PC-3 (cell line): ENCODE measurements around the gene PEX11G. TPM values are rescaled to one million over a fixed set of nuclear protein-coding genes. Genes with fewer than 3 reads are reported as not detected.

Experiments
- ATAC-seq: fragments of 200-7000 bp; cut with Tn5 transposase; 2 replicates; pipeline ENCODE4 v1.9.1; 2020; ENCODE audit warnings: mild to moderate bottlenecking, moderate library complexity
- BruUV-seq: library from RNA; stranded (reverse); fragments of 400-500 nt; replicated peaks from 2 replicates; lab custom pipeline; 2021; lab: Mats Ljungman, UMichigan
- CTCF ChIA-PET: fragments of 300-600 bp; sonication (Branson Sonifier 250); formaldehyde crosslinking; loops from one replicate; lab custom pipeline; 2022; ENCODE audit warnings: antibody characterized with exemption; lab: Charles Lee
- POLR2A ChIA-PET: fragments of 300-600 bp; sonication (Branson Sonifier 250); formaldehyde crosslinking; loops from one replicate; lab custom pipeline; 2022; ENCODE audit warnings: antibody characterized with exemption; ENCODE audit not compliant: unreplicated experiment; lab: Charles Lee
- DNase-seq: peaks from one replicate; pipeline ENCODE4 v3.0.0-alpha.2; 2015
- H2AFZ ChIP-seq: fragments of 300-600 bp; sonication (generic); 2 replicates; pipeline ENCODE4 v1.6.0; 2016; ENCODE audit warnings: antibody characterized with exemption, low read length
- H3F3A ChIP-seq: fragments of 300-600 bp; sonication (generic); one replicate; pipeline ENCODE4 v1.6.0; 2017; ENCODE audit warnings: antibody characterized with exemption, low read length, control low read depth, mild to moderate bottlenecking; ENCODE audit not compliant: unreplicated experiment
- H3K27ac ChIP-seq: fragments of 300-600 bp; sonication (generic); 2 replicates; pipeline ENCODE4 v1.5.1; 2016; ENCODE audit warnings: mild to moderate bottlenecking, low read length
- H3K27me3 ChIP-seq: fragments of 300-600 bp; sonication (generic); 2 replicates; pipeline ENCODE4 v1.6.1; 2016; ENCODE audit warnings: low read length, mixed read lengths
- H3K36me3 ChIP-seq: fragments of 300-600 bp; sonication (generic); 2 replicates; pipeline ENCODE4 v1.6.1; 2016; ENCODE audit warnings: low read depth, mixed run types, low read length, mixed read lengths
- H3K4me1 ChIP-seq: fragments of 300-600 bp; sonication (generic); 2 replicates; pipeline ENCODE4 v1.5.1; 2016; ENCODE audit warnings: low read length; ENCODE audit not compliant: insufficient read depth
- H3K4me2 ChIP-seq: fragments of 300-600 bp; sonication (generic); 2 replicates; pipeline ENCODE4 v1.6.0; 2016; ENCODE audit warnings: low read length
- H3K4me3 ChIP-seq: fragments of 300-600 bp; sonication (generic); 2 replicates; pipeline ENCODE4 v1.5.1; 2016; ENCODE audit warnings: mild to moderate bottlenecking, low read length, mixed read lengths
- H3K79me2 ChIP-seq: fragments of 300-600 bp; sonication (generic); 2 replicates; pipeline ENCODE4 v1.6.1; 2017; ENCODE audit warnings: low read length, mixed read lengths
- H3K9ac ChIP-seq: fragments of 300-600 bp; sonication (generic); 2 replicates; pipeline ENCODE4 v1.6.0; 2016; ENCODE audit warnings: mild to moderate bottlenecking, low read length
- H3K9me2 ChIP-seq: fragments of 300-600 bp; sonication (generic); replicated peaks from 2 replicates; pipeline ENCODE4 v1.6.1; 2016; ENCODE audit warnings: mixed run types, low read length, mixed read lengths
- H3K9me3 ChIP-seq: fragments of 300-600 bp; sonication (generic); 2 replicates; pipeline ENCODE4 v1.6.1; 2016; ENCODE audit warnings: low read length, mixed read lengths
- H4K20me1 ChIP-seq: fragments of 300-600 bp; sonication (generic); 2 replicates; pipeline ENCODE4 v1.6.1; 2016; ENCODE audit warnings: low read length, mixed read lengths
- CTCF ChIP-seq: fragments of 300-600 bp; sonication (generic); conservative IDR thresholded peaks from 2 replicates; pipeline ENCODE4 v1.5.1; 2017; ENCODE audit warnings: antibody characterized with exemption, low read depth, mild to moderate bottlenecking, low read length
- EZH2 ChIP-seq: fragments of 300-600 bp; sonication (generic); IDR thresholded peaks from one replicate; pipeline ENCODE4 v1.6.1; 2017; ENCODE audit warnings: antibody characterized with exemption, mild to moderate bottlenecking, low read length; ENCODE audit not compliant: unreplicated experiment
- EZH2phosphoT487 ChIP-seq: fragments of 300-600 bp; sonication (generic); IDR thresholded peaks from 2 replicates; pipeline ENCODE4 v1.6.1; 2018; ENCODE audit warnings: mild to moderate bottlenecking, antibody characterized with exemption, low read length, borderline replicate concordance
- intact Hi-C: fragments of 100-400 bp; cut with micrococcal nuclease; formaldehyde crosslinking; loops from 2 replicates; pipeline ENCODE4 v1.9.0; 2023
- total RNA-seq: library from RNA; depleted of rRNA; stranded (reverse); fragments of >200 nt; gene quantifications from 2 replicates; pipeline ENCODE4 v1.2.3, GENCODE V29; 2014

PEX11G gene
- total RNA-seq, 1 experiment from 2014 or later, result 6.6 TPM

- POLR2A ChIA-PET, result no interaction called here
These were observed 59.1 kb downstream of the PEX11G start for GRCh38 chr19:7429638-7430282.

DNA sequence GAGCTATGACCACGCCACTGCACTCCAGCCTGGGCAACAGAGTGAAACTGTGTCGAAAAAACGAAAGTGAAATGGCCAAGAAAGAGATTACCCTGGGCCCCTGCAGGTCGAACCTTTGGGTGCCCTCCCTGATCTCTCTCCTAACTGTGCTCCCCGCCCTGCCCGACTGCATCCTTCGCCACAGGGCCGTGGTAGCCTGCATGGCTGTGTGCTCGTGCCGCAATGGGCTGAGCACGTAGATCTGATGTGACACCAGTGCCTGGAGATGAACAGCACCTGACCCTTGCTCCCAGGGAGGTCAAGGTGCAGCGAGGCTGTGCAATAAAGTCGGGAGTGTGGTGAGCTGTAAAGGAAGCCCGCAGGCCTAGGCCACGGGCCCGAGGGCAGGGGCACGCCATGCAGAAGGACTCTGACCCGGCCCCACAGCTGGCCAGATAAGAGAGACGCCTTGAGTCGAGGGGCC is 60.2 kb downstream of the PEX11G start:
- no peak overlapping the region for H3K9ac ChIP-seq
- H3K9me2 ChIP-seq, result no peaks in the 10 kb centered on the region
- peaks cover 6% of the 10 kb centered on the region for H3K4me1 ChIP-seq
- H3K9me3 ChIP-seq, result no peaks in the 10 kb centered on the region
- no peaks in the 10 kb centered on the region; the same call in 1 of the 2 replicates for H3K36me3 ChIP-seq
- no peak overlapping the region for H3K4me3 ChIP-seq
- DNase-seq (no peak), ATAC-seq (no peak)
- H3K79me2 ChIP-seq, result peaks cover 19% of the 10 kb centered on the region
- no peaks in the 10 kb centered on the region for H3K27me3 ChIP-seq
- BruUV-seq, result no TSS peak
- no peaks in the 10 kb centered on the region for H3F3A ChIP-seq
- no peak overlapping the region for H3K27ac ChIP-seq
- TF ChIP-seq EZH2phosphoT487, result no peak
- TF ChIP-seq CTCF, result no peak
- TF ChIP-seq EZH2, result no peak
- H4K20me1 ChIP-seq, result no peaks in the 10 kb centered on the region
- intact Hi-C loops, result no loop called here
- POLR2A ChIA-PET, result no interaction called here
- CTCF ChIA-PET, result no interaction called here
- H2AFZ ChIP-seq, result no peak overlapping the region
- no peak overlapping the region for H3K4me2 ChIP-seq

More at GRCh38 chr19:7429638-7430282, 59.1 kb downstream of the PEX11G start:
- Histone ChIP-seq H4K20me1 (no peaks in the 10 kb centered on the region), H3K4me1 (peaks cover 5% of the 10 kb centered on the region), H3K9ac (no peak overlapping the region), H3K79me2 (peaks cover 19% of the 10 kb centered on the region), H3F3A (no peaks in the 10 kb centered on the region), H3K4me3 (no peak overlapping the region), H3K4me2 (no peak overlapping the region), H3K36me3 (no peaks in the 10 kb centered on the region; the same call in 1 of the 2 replicates), H3K27ac (no peak overlapping the region), H3K9me3 (no peaks in the 10 kb centered on the region), H3K27me3 (no peaks in the 10 kb centered on the region), H3K9me2 (no peaks in the 10 kb centered on the region), H2AFZ (no peak overlapping the region)
- TF ChIP-seq EZH2phosphoT487, result no peak
- no peak for TF ChIP-seq EZH2
- TF ChIP-seq CTCF, result no peak
- ATAC-seq, result no peak
- CTCF ChIA-PET, result no interaction called here
- intact Hi-C loops, result no loop called here
- no TSS peak for BruUV-seq
- DNase-seq, result no peak

GRCh38 chr19:7427944-7428343 is 60.9 kb downstream of the PEX11G start:
- BruUV-seq, result no TSS peak
- H3F3A ChIP-seq, result no peaks in the 10 kb centered on the region
- DNase-seq (no peak), ATAC-seq (no peak)
- TF ChIP-seq EZH2 (no peak), CTCF (no peak), EZH2phosphoT487 (no peak)
- no peak overlapping the region for H3K4me2 ChIP-seq
- H3K27me3 ChIP-seq, result no peaks in the 10 kb centered on the region
- no peak overlapping the region for H3K27ac ChIP-seq
- ChIA-PET CTCF (no interaction called here), POLR2A (no interaction called here)
- H3K36me3 ChIP-seq, result no peaks in the 10 kb centered on the region; the same call in 1 of the 2 replicates
- no peak overlapping the region for H2AFZ ChIP-seq
- no peaks in the 10 kb centered on the region for H3K9me2 ChIP-seq
- peaks cover 19% of the 10 kb centered on the region for H3K79me2 ChIP-seq
- H3K4me1 ChIP-seq, result peaks cover 6% of the 10 kb centered on the region
- intact Hi-C loops, result no loop called here
- H3K9me3 ChIP-seq, result no peaks in the 10 kb centered on the region
- no peaks in the 10 kb centered on the region for H4K20me1 ChIP-seq
- H3K4me3 ChIP-seq, result no peak overlapping the region
- no peak overlapping the region for H3K9ac ChIP-seq
